GM19468 (cell line): ENCODE data around the gene HEBP1.

Experiments
- ATAC-seq: cut with Tn5 transposase; IDR thresholded peaks from one replicate; pipeline ENCODE4 v1.9.1; 2021; ENCODE audit warnings: mild to moderate bottlenecking, moderate library complexity, moderate number of reproducible peaks; ENCODE audit not compliant: unreplicated experiment; ENCODE audit errors: extremely low read depth

The HEBP1 gene

DNA sequence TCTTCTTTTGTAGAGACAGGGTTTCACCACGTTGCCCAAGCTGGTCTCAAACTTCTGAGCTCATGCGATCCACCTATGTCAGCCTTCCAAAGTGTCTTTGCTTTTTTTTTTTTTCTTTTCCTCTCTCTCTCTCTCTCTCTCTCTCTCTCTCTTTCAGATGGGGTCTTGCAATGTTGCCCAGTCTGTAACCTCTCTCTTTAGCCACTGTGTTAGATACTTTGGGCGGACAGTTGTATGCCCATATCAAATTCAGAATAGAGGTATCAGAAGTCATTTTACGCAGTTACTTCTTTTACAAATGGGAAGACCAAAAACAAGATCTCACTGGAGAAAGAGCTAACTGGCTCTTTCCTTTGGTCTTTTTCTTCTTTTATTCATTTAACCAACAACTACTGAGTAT, 6.7 kb downstream of the HEBP1 start:
- ATAC-seq, result no peak

GRCh38 chr12:12992418-12993130, 7.5 kb downstream of the HEBP1 start:
- ATAC-seq, result no peak

GRCh38 chr12:12990700-12991468, 9.2 kb downstream of the HEBP1 start:
- no peak for ATAC-seq

- no peak for ATAC-seq
Measured at GRCh38 chr12:12987421-12987820, 12.6 kb downstream of the HEBP1 start.

DNA sequence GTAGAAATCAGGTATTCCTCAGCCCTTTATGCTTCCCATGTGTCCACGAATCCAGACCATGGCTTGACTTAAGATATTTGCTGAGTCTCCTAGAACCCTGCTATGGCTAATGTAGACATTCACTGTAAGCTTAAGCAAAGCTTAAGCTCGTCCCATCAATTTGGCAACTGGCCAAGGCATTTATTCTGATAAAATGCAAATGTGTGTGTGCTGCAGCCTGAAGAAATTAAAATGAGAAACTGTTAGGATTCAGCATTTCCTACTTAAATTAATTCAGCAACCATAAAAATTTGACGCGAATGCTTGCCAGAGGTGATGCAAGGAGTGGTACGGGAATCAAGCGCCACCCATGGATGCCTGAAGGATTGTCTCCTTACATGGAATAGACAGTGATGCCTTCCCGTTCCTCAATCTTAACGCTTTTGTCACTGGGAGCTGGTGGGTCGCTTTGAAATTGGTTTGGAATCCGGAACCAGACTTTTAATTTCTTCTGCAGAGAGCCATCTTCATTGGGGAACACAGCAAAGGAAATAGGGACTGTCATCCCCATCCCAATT, 13.2 kb downstream of the HEBP1 start:
- no peak for ATAC-seq

DNA sequence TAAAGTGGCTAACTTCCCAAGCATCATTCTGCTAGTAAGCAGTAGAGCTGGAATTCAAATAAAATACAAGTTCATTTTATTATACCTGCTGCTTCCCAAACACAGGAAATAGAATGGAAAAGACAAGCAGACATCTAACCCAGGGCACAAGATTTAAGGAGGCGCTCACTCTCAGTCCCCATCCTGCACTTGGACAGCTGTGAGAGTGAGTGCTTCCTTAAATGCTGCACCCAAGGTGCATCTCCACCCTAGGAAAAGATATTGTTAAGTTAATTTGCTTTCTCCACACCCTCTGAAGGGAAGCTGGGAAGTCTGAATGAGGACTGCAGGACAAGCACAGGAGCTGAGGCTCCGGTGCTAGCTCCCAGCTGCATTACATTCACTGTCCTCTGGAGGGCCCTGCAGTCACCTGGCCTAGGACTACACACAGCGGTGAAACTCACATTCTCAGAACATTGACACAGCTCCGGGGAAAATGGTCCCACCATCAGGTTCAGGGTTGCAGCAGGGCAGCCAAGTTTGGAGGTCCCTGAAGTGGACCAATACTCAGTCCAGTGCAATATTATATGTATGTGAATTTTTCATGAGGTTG, 14.2 kb downstream of the HEBP1 start:
- ATAC-seq, result no peak

- no peak for ATAC-seq
Measured at GRCh38 chr12:12984149-12984548, 15.9 kb downstream of the HEBP1 start.

- ATAC-seq, result no peak
Measured at GRCh38 chr12:12983420-12984035, 16.5 kb downstream of the HEBP1 start.

GRCh38 chr12:12982331-12982730, 17.7 kb downstream of the HEBP1 start:
- ATAC-seq, result no peak

DNA sequence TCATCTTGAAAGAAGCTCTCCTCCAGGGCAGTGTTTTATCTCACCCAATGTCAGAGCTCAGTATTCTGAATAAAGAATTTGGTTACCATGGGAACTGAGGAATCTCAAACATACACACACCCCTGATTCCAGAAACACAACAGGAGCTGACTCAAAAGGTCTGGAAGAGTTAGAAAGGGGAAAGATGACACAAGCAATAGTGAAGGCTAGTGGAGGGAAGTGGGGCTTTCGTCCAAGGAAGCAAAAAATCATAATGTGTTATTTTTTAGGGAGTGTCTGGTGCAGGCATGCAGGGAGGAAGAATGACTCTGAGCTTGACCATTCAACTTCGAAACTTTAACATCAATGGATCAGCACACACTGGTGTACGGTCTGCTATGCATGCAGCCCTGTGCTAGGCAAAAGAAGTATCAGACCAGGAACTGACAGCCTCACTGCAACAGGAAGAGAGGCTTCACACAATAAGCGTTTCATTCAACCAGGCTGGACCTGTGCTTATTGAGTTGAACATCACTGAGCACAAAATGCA, 20.3 kb downstream of the HEBP1 start:
- no peak for ATAC-seq

GRCh38 chr12:12979126-12979525, 20.9 kb downstream of the HEBP1 start:
- ATAC-seq, result no peak

DNA sequence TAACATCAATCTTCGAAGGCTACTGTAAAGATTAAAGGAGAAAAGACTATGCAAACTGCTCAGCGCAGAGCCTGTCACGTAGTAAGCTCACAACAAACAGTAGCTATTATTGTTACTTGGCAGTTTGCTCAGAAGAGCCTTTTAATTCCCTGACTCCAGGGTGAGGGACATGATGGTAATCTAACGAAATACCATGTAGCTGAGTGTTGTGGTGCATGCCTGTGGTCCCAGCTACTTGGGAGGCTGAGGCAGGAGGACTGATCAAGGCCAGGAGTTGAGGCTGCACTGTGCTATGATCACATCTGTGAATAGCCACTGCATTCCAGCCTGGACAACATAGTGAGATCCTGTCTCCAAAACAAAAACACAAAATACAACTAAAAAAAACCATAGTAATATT, 22.8 kb downstream of the HEBP1 start:
- ATAC-seq, result no peak

- ATAC-seq, result no peak
Measured at GRCh38 chr12:12976366-12976765, 23.7 kb downstream of the HEBP1 start.

DNA sequence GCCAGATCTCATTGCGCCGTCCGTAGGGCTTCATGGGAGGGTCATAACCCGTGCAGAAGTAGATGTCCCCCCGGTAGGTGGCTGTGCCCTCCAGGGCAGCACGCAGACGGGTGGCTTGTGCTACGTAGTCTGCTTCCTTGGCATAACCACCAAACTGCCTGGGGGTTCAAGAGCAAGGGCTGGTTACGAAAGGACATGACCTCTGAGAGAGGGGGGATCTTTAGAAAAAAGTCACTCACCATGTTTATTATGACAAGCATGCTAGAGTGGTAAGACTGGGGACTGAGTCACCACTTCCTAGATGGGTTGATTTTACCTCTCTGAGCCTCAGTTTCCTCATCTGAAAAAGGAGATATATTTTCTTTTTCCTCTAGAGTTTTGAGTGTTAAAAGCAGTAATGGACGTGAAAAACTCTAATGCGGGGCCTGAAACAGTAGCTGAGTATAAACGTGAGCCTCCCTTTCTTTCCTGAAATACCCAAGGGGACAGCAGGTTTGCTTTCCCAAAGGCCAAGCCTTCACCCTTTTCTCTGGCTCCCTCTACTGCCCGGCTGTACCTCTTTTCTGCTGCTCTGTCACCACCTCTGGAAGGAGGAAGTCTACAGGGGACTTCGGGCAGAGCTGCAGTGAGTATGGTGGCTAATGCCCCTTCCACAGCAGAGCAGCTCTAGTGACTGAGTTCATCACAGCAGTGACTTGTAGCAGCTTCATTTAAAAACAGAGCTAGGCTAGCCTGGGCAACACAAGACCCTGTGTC, 24.6 kb downstream of the HEBP1 start:
- ATAC-seq, result no peak

DNA sequence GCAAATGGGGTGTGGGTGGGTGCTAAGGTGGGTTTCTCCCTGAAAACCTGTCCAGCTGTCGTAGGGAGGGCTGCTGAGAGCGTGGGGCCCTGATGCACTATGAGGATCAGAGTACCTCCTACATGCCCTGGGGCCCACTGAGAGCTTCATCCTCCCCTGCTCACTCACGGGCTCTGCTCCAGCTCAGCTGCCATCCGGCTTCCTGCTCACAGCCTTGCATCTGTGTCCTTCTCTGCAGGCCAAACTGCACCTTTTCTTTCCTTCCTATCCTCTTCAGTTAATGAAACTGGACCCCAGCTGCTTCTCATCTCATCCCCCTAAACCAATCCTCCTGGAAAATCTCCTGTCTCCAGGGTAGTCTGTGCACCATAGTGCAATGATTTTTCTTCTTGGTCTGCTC, 25.9 kb downstream of the HEBP1 start:
- no peak for ATAC-seq

DNA sequence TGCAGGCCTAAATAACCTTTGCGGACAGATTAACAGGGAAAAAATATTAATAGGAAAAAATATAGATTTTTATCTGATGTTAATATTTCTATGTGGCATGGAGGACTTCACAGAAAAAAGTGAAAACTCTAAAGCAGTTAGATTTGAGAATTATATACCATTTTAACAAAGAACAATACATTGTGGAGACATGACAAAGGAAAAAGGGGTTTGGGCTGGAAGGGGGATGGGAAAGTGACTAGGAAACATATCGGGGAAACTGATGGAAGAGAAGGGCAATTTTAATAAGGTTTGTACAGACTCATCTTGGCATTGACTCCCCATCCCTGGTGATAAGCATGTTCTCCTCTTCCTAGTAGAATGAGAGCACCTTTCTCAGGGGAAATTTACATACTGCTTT, 27.0 kb downstream of the HEBP1 start:
- no peak for ATAC-seq

- ATAC-seq, result no peak
Measured at GRCh38 chr12:12965836-12966235, 34.2 kb downstream of the HEBP1 start.

DNA sequence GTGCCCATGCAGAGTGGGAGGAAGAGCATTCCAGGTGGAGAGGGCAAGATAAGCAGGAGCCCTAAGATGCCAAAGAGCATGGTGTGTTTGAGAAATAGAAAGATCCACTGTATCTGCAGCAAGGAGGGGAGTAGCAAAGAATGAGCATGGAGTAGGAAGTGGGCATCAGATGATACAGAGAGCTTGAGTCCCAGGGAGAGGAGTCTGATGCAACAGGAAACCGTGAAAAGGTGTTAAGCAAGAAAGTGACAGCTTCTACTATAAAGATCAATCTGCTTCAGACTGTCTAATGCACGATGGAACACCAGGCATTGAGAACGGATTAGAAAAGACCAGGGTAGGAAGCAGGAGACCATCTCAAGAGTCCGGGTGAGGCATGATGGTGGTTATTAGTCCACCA, 35.8 kb downstream of the HEBP1 start:
- no peak for ATAC-seq

DNA sequence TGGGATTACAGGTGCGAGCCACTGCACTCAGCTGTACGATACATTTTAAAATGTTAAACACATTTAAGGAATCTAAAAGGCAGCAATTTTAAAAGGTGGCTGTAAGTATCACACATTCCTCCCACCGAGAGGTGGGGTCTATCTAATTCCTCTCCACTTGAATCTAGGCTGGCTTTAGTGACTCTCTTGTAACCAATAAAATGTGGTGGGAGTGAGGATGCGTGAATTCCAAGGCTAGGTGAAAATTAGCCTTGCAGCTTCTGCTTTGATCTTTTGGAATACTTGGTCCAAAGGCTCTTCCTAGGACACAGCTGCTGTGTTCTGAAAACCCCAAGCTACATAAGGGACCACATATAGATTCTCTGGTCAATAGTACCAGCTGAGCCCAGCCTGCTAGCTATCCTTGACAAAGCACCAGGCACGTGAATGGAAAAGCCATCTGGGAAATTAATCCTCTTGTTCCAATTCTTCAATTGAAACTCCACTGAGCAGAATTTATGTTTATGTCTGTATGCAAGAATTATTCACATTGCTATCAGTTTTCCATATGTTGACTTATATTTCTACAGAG, 39.3 kb downstream of the HEBP1 start:
- no peak for ATAC-seq
